Keratinocyte (primary cell): ENCODE data around the gene CPSF7. TPM values are rescaled to one million over a fixed set of nuclear protein-coding genes. Genes with fewer than 3 reads are reported as not detected.
"Not testable (repeated sequence)": the region's sequence is repeated elsewhere in the genome, so short reads cannot be mapped to it uniquely, and the experiment has no call there.

Source experiments
- DNase-seq: peaks from one replicate; pipeline ENCODE4 v3.0.0-alpha.2; 2011; ENCODE audit warnings: low read depth, missing footprints, low spot score
- FAIRE-seq: peaks from 2 replicates; lab custom pipeline; 2011; peaks lifted over from hg19 to GRCh38; lab: Jason Lieb, UNC
- H2AFZ ChIP-seq: 2 replicates; pipeline ENCODE4 v1.6.0; 2012; ENCODE audit warnings: low read length, control low read depth, inconsistent platforms; ENCODE audit not compliant: control insufficient read depth
- H3K27ac ChIP-seq: 2 replicates; pipeline ENCODE4 v1.5.1; 2011; ENCODE audit warnings: low read length; ENCODE audit not compliant: control insufficient read depth, insufficient read depth
- H3K27me3 ChIP-seq: 3 replicates; pipeline ENCODE4 v1.6.0; 2011; ENCODE audit warnings: low read length; ENCODE audit not compliant: control insufficient read depth, insufficient read depth; ENCODE audit errors: extremely low read depth
- H3K36me3 ChIP-seq, 2 experiments: 2 replicates in 1 of 2; 3 replicates in 1 of 2; pipeline ENCODE4 v1.5.1; 2011; ENCODE audit warnings: low read length in 2 of 2, mild to moderate bottlenecking in 1 of 2; ENCODE audit not compliant: control insufficient read depth in 2 of 2, insufficient read depth in 2 of 2; ENCODE audit errors: extremely low read depth in 1 of 2
- H3K4me1 ChIP-seq: 3 replicates; pipeline ENCODE4 v1.5.1; 2011; ENCODE audit warnings: low read length; ENCODE audit not compliant: control insufficient read depth, insufficient read depth; ENCODE audit errors: extremely low read depth
- H3K4me2 ChIP-seq: 3 replicates; pipeline ENCODE4 v1.6.0; 2011; ENCODE audit warnings: low read depth, low read length; ENCODE audit not compliant: control insufficient read depth, insufficient read depth; ENCODE audit errors: extremely low read depth
- H3K4me3 ChIP-seq, 3 experiments: fragments of 200-600 bp in 1 of 3; sonication (generic) in 1 of 3; 2 replicates in 2 of 3; 3 replicates in 1 of 3; pipeline ENCODE4 v1.5.1; 2011 to 2016; ENCODE audit warnings: low read length in 3 of 3, mild to moderate bottlenecking in 3 of 3, control low read depth in 2 of 3, inconsistent platforms in 1 of 3, low read depth in 1 of 3, mixed read lengths in 1 of 3, mixed run types in 1 of 3, moderate library complexity in 1 of 3; ENCODE audit not compliant: control insufficient read depth in 2 of 3, insufficient read depth in 2 of 3; ENCODE audit errors: extremely low read depth in 1 of 3
- H3K79me2 ChIP-seq: 2 replicates; pipeline ENCODE4 v1.6.0; 2012; ENCODE audit warnings: low read length; ENCODE audit not compliant: control insufficient read depth, insufficient read depth
- H3K9ac ChIP-seq: 3 replicates; pipeline ENCODE4 v1.6.0; 2011; ENCODE audit warnings: low read length; ENCODE audit not compliant: control insufficient read depth, insufficient read depth; ENCODE audit errors: extremely low read depth
- H3K9me1 ChIP-seq: 3 replicates; pipeline ENCODE4 v1.6.0; 2011; ENCODE audit warnings: low read length; ENCODE audit not compliant: control insufficient read depth, insufficient read depth; ENCODE audit errors: extremely low read depth
- H3K9me3 ChIP-seq: 2 replicates; pipeline ENCODE4 v1.5.1; 2012; ENCODE audit warnings: low read depth, low read length; ENCODE audit not compliant: control insufficient read depth
- H4K20me1 ChIP-seq: 3 replicates; pipeline ENCODE4 v1.6.0; 2011; ENCODE audit warnings: low read length; ENCODE audit not compliant: control insufficient read depth, insufficient read depth; ENCODE audit errors: extremely low read depth
- EZH2 ChIP-seq: IDR thresholded peaks from one replicate; pipeline ENCODE4 v1.6.1; 2012; ENCODE audit warnings: inconsistent platforms, mild to moderate bottlenecking, low read length, moderate library complexity
- dilution Hi-C: fragments of 300-500 bp; cut with MboI; formaldehyde crosslinking; loops from one replicate; pipeline ENCODE4 v1.7.0; 2020; ENCODE audit warnings: low sequenced_read_pairs; ENCODE audit not compliant: extremely low pct_ligation_motif_present
- polyA plus RNA-seq, 5 experiments: library from polyadenylated mRNA; depleted of rRNA in 3 of 5; stranded (reverse) in 3 of 5; stranded (forward) in 1 of 5; unstranded in 1 of 5; fragments of >200 nt; gene quantifications; 1 replicate in 1 of 5; 2 replicates in 3 of 5; 3 replicates in 1 of 5; pipeline versions ENCODE4 v1.2.1 to v1.2.3, GENCODE V29; 2011 to 2012; ENCODE audit warnings: missing spikeins in 2 of 5, low read depth in 1 of 5, low replicate concordance in 1 of 5
- TF ChIP-seq, protein P1 (sequence below), 3 experiments: IDR thresholded peaks in 1 of 3; conservative IDR thresholded peaks in 1 of 3; optimal IDR thresholded peaks in 1 of 3; 2 replicates in 2 of 3; 3 replicates in 1 of 3; pipeline versions ENCODE3 to v1.5.1; 2011; ENCODE audit warnings: low read length in 3 of 3, mild to moderate bottlenecking in 3 of 3, moderate library complexity in 2 of 3, control low read depth in 1 of 3, inconsistent platforms in 1 of 3; ENCODE audit not compliant: insufficient read depth in 2 of 3; ENCODE audit errors: extremely low read depth in 1 of 3

Gene CPSF7
- polyA plus RNA-seq, 1 donor (not counting 4 experiments of a cell fraction or from before 2014, with no cell fraction given) = 34.5 TPM

DNA sequence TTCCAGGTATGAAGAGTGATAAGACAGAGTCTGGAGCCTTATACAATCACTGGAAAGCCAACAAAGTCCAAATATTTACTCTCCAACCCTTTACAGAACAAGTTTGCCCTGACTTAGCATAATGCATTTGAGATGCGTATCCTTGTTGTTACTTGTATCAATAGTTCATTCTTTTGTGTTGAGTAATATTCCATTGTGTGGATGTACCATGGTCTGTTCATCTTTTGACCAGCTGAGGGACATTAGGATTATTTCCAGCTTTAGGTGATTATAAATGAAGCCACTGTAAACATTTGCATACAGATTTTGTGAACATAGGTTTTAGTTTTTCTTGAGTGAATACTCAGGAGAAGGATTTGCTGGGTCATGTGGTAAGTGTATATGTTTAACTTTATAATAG is 9.8 kb upstream of the CPSF7 start:
- DNase-seq (no peak), FAIRE-seq (no peak)
- Histone ChIP-seq H3K36me3 (peaks cover 17 to 19% of the 10 kb centered on the region in 2 experiments), H3K4me1 (peaks cover 4% of the 10 kb centered on the region), H4K20me1 (peaks cover 9% of the 10 kb centered on the region), H3K9me3 (no peaks in the 10 kb centered on the region), H3K4me3 (no peak overlapping the region), H3K79me2 (peaks cover 56% of the 10 kb centered on the region), H3K27me3 (no peaks in the 10 kb centered on the region), H2AFZ (no peak overlapping the region), H3K27ac (no peak overlapping the region), H3K9ac (no peak overlapping the region), H3K4me2 (no peak overlapping the region), H3K9me1 (peaks cover 2% of the 10 kb centered on the region)
- TF ChIP-seq EZH2 = no peak
- TF ChIP-seq, protein P1, sequence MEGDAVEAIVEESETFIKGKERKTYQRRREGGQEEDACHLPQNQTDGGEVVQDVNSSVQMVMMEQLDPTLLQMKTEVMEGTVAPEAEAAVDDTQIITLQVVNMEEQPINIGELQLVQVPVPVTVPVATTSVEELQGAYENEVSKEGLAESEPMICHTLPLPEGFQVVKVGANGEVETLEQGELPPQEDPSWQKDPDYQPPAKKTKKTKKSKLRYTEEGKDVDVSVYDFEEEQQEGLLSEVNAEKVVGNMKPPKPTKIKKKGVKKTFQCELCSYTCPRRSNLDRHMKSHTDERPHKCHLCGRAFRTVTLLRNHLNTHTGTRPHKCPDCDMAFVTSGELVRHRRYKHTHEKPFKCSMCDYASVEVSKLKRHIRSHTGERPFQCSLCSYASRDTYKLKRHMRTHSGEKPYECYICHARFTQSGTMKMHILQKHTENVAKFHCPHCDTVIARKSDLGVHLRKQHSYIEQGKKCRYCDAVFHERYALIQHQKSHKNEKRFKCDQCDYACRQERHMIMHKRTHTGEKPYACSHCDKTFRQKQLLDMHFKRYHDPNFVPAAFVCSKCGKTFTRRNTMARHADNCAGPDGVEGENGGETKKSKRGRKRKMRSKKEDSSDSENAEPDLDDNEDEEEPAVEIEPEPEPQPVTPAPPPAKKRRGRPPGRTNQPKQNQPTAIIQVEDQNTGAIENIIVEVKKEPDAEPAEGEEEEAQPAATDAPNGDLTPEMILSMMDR (optimal IDR thresholded peaks at IDR 0.05 in 1 of 3, IDR thresholded peaks at IDR 0.05 in 1 of 3, conservative IDR thresholded peaks at IDR 0.05 in 1 of 3; ENCODE audit: extremely low read depth in 1 of 3, insufficient read depth in 2 of 3, low read length in 3 of 3) = no peak
- dilution Hi-C loops = no loop called here

DNA sequence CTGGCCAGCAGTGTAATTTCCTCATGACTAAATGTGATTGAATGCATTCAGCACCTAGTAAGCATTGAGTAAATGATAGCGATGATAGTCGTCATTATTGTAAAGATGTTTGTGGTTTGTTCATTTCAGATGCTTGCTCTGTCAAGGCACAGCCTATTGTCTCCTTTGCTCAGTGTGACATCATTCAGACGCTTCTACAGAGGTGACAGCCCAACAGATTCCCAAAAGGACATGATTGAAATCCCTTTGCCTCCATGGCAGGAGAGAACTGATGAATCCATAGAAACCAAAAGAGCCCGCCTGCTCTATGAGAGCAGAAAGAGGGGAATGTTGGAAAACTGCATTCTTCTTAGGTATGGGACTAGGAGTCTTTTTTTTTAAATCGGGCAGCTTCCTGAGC is 7.7 kb upstream of the CPSF7 start:
- Histone ChIP-seq H3K36me3 (peaks cover 17 to 19% of the 10 kb centered on the region in 2 experiments), H3K4me2 (no peak overlapping the region), H3K27me3 (no peaks in the 10 kb centered on the region), H3K9ac (no peak overlapping the region), H3K79me2 (peaks cover 64% of the 10 kb centered on the region), H3K9me3 (no peaks in the 10 kb centered on the region), H3K4me3 (no peak overlapping the region), H3K4me1 (peaks cover 4% of the 10 kb centered on the region), H3K9me1 (peaks cover 2% of the 10 kb centered on the region), H3K27ac (no peak overlapping the region), H2AFZ (no peak overlapping the region), H4K20me1 (peaks cover 12% of the 10 kb centered on the region)
- dilution Hi-C loops = no loop called here
- TF ChIP-seq EZH2 = no peak
- TF ChIP-seq, protein P1 (optimal IDR thresholded peaks at IDR 0.05 in 1 of 3, IDR thresholded peaks at IDR 0.05 in 1 of 3, conservative IDR thresholded peaks at IDR 0.05 in 1 of 3; ENCODE audit: extremely low read depth in 1 of 3, insufficient read depth in 2 of 3, low read length in 3 of 3) = no peak
- DNase-seq (no peak), FAIRE-seq (no peak)

DNA sequence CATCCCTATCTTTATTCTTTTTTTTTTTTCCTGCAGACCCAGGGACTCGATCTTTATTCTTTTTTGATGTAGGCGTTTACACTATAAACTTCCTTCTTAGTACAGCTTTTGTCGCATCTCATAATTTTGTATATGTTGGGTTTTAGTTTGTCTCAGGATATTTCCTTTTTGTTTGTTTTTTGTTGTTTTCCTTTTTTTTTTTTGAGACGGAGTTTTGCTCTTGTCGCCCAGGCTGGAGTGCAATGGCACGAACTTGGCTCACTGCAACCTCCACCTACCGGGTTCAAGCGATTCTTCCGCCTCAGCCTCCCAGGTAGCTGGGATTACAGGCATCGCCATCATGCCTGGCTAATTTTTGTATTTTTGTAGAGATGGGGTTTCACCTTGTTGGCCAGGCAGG is 1.1 kb upstream of the CPSF7 start:
- DNase-seq, H3K9me1 ChIP-seq, FAIRE-seq, H3K9me3 ChIP-seq, H3K27me3 ChIP-seq, dilution Hi-C loops, H2AFZ ChIP-seq, H4K20me1 ChIP-seq: not testable (repeated sequence)
- peak overlapping the region; percentile 74 to 85 (median 81) for H3K4me3 ChIP-seq
- peak overlapping the region; percentile 79 for H3K4me2 ChIP-seq
- peak overlapping the region; percentile 97 for H3K9ac ChIP-seq
- H3K79me2 ChIP-seq = peaks cover 86% of the 10 kb centered on the region
- H3K4me1 ChIP-seq = peaks cover 18% of the 10 kb centered on the region
- H3K36me3 ChIP-seq = peaks cover 7 to 13% of the 10 kb centered on the region in 2 experiments
- peak overlapping the region; percentile 85 for H3K27ac ChIP-seq
